Omental fat pad (tissue), 4 donors: Measurements from ENCODE around the gene CCDC83. TPM values are rescaled to one million over a fixed set of nuclear protein-coding genes. Genes with fewer than 3 reads are reported as not detected.

Source experiments
- ATAC-seq: fragments of 150-250 bp; one replicate; pipeline ENCODE4 v1.9.1; 2016; ENCODE audit warnings: mild to moderate bottlenecking, moderate library complexity; ENCODE audit not compliant: low FRiP score
- DNase-seq: peaks from one replicate; pipeline ENCODE4 v3.0.0-alpha.2; 2019; ENCODE audit warnings: low spot score
- CTCF ChIP-seq, 3 donors: fragments of 450-650 bp; IDR thresholded peaks; one replicate each; pipeline ENCODE4 v1.5.1; 2016 to 2017; ENCODE audit warnings: antibody characterized with exemption in 3 of 3, mild to moderate bottlenecking in 3 of 3, moderate library complexity in 2 of 3
- total RNA-seq, 4 donors: library from RNA; depleted of rRNA; stranded (reverse); fragments of >200 nt; gene quantifications; one replicate each; pipeline ENCODE4 v1.1.0, GENCODE V29; 2016

Gene CCDC83
- total RNA-seq, 4 donors from 2014 or later, result 3.2 TPM; not detected in 3

- DNase-seq (no peak), ATAC-seq (no peak)
- TF ChIP-seq CTCF (IDR thresholded peaks at IDR 0.05), result no peak
Observed at GRCh38 chr11:85965202-85965601, 110.0 kb downstream of the CCDC83 start.

GRCh38 chr11:85967457-85967856, 112.3 kb downstream of the CCDC83 start:
- ATAC-seq (no peak), DNase-seq (no peak)
- no peak for TF ChIP-seq CTCF (IDR thresholded peaks at IDR 0.05)

Other genes starting within 250 kb of the CCDC83 start
- 10 to 100 TPM in 2 of 4 donors, 1 to 10 TPM in 2; 4.8 to 13.2 (median 8.1) TPM for gene DLG2, start 228.0 kb upstream of the CCDC83 start, total RNA-seq
- 10 to 100 TPM; 37.3 to 70.1 (median 54.7) TPM for gene TMEM126B, start 226.8 kb upstream of the CCDC83 start, total RNA-seq
- gene TMEM126A, start 207.4 kb upstream of the CCDC83 start, total RNA-seq, result 10 to 100 TPM; 14.3 to 40.6 (median 29.1) TPM
- gene CREBZF, start 190.3 kb upstream of the CCDC83 start, total RNA-seq, result 10 to 100 TPM; 39.0 to 81.0 (median 48.0) TPM
- gene CCDC89, start 169.2 kb upstream of the CCDC83 start, total RNA-seq, result 1 to 10 TPM in 3 of 4 donors, under 1 TPM in 1; 0.60 to 1.7 (median 1.4) TPM
- gene SYTL2, start 44.2 kb upstream of the CCDC83 start, total RNA-seq, result 10 to 100 TPM; 14.3 to 33.9 (median 17.8) TPM
- gene PICALM, start 213.7 kb downstream of the CCDC83 start, total RNA-seq, result 100 to 1,000 TPM; 302 to 622 (median 395) TPM